B cell (primary cell): ENCODE measurements around the gene VAV2. TPM values are rescaled to one million over a fixed set of nuclear protein-coding genes. Genes with fewer than 3 reads are reported as not detected.

Source experiments
- ATAC-seq: fragments of 200-7000 bp; cut with Tn5 transposase; one replicate; pipeline ENCODE4 v1.10.0; 2021; ENCODE audit warnings: low read depth, mild to moderate bottlenecking, moderate number of reproducible peaks, moderate library complexity
- CTCF ChIA-PET: fragments of 350-600 bp; sonication (Branson Sonifier 250); formaldehyde crosslinking; loops from one replicate; lab custom pipeline; 2021; ENCODE audit warnings: antibody characterized with exemption, inconsistent platforms; lab: Charles Lee
- POLR2A ChIA-PET: fragments of 350-600 bp; sonication (Branson Sonifier 250); formaldehyde crosslinking; loops from one replicate; lab custom pipeline; 2021; ENCODE audit warnings: antibody characterized with exemption; lab: Charles Lee
- DNase-seq: peaks from one replicate; pipeline ENCODE4 v3.0.0; 2013
- H2AFZ ChIP-seq: 2 replicates; pipeline ENCODE4 v1.6.1; 2012; ENCODE audit warnings: mild to moderate bottlenecking, low read depth, low read length; ENCODE audit not compliant: insufficient read depth, poor library complexity, severe bottlenecking
- H3K27ac ChIP-seq, 2 donors: 1 replicate in 1 of 2; 2 replicates in 1 of 2; pipeline ENCODE4 v1.5.1; 2012 to 2013; ENCODE audit warnings: low read length in 2 of 2, mild to moderate bottlenecking in 2 of 2, moderate library complexity in 1 of 2
- H3K27me3 ChIP-seq, 4 experiments: fragments of 200-600 bp in 1 of 4; sonication (generic) in 1 of 4; replicated peaks in 1 of 4; 1 replicate in 2 of 4; 2 replicates in 2 of 4; pipeline versions ENCODE4 v1.6.1 to v1.7.0; 2013 to 2016; ENCODE audit warnings: low read length in 3 of 4, mild to moderate bottlenecking in 2 of 4, mixed read lengths in 1 of 4, moderate library complexity in 1 of 4; ENCODE audit not compliant: insufficient read depth in 4 of 4, control insufficient read depth in 3 of 4; ENCODE audit errors: control extremely low read depth in 1 of 4
- H3K36me3 ChIP-seq, 2 experiments: replicated peaks in 1 of 2; 1 replicate in 1 of 2; 2 replicates in 1 of 2; pipeline versions ENCODE4 v1.6.1 to v1.7.1; 2013; ENCODE audit warnings: low read length in 1 of 2; ENCODE audit not compliant: insufficient read depth in 2 of 2, control insufficient read depth in 1 of 2; ENCODE audit errors: control extremely low read depth in 1 of 2, extremely low read depth in 1 of 2
- H3K4me1 ChIP-seq, 2 donors: fragments of 200-600 bp in 1 of 2; sonication (generic) in 1 of 2; 1 replicate in 1 of 2; 2 replicates in 1 of 2; pipeline versions ENCODE4 v1.5.1 to v1.6.1; 2013 to 2017; ENCODE audit warnings: low read length in 2 of 2; ENCODE audit not compliant: control insufficient read depth in 2 of 2, insufficient read depth in 2 of 2
- H3K4me2 ChIP-seq: replicated peaks from 2 replicates; pipeline ENCODE3; 2012; ENCODE audit warnings: mild to moderate bottlenecking, low read depth, low read length; ENCODE audit not compliant: poor library complexity, severe bottlenecking
- H3K4me3 ChIP-seq, 5 experiments: fragments of 200-600 bp in 1 of 5; sonication (generic) in 1 of 5; 1 replicate in 3 of 5; 2 replicates in 2 of 5; pipeline versions ENCODE4 v1.5.1 to v1.7.0; 2011 to 2016; ENCODE audit warnings: low read length in 4 of 5, mild to moderate bottlenecking in 4 of 5, low read depth in 2 of 5, control low read depth in 1 of 5, moderate library complexity in 1 of 5; ENCODE audit not compliant: insufficient read depth in 1 of 5; ENCODE audit errors: control extremely low read depth in 1 of 5, extremely low read depth in 1 of 5
- H3K79me2 ChIP-seq: fragments of 200-600 bp; sonication (generic); one replicate; pipeline ENCODE4 v1.6.0; 2016; ENCODE audit warnings: low read length; ENCODE audit not compliant: control insufficient read depth, insufficient read depth
- H3K9ac ChIP-seq: fragments of 200-600 bp; sonication (generic); 2 replicates; pipeline ENCODE4 v1.6.1; 2017; ENCODE audit warnings: mild to moderate bottlenecking, low read length, moderate library complexity
- H3K9me3 ChIP-seq, 3 donors: one replicate each; pipeline versions ENCODE4 v1.6.1 to v1.7.1; 2013; ENCODE audit warnings: low read length in 2 of 3; ENCODE audit not compliant: control insufficient read depth in 2 of 3, insufficient read depth in 1 of 3; ENCODE audit errors: control extremely low read depth in 1 of 3
- H4K20me1 ChIP-seq: 2 replicates; pipeline ENCODE4 v1.6.0; 2012; ENCODE audit warnings: mild to moderate bottlenecking, low read length; ENCODE audit not compliant: insufficient read depth, control insufficient read depth, poor library complexity, severe bottlenecking
- H3K27ac Mint-ChIP-seq: one replicate; pipeline ENCODE4 v1.8.0; 2021; ENCODE audit warnings: mixed read lengths
- H3K27me3 Mint-ChIP-seq: one replicate; pipeline ENCODE4 v1.8.0; 2021; ENCODE audit warnings: mixed read lengths
- H3K4me1 Mint-ChIP-seq: one replicate; pipeline ENCODE4 v1.8.0; 2021; ENCODE audit warnings: mixed read lengths
- H3K4me3 Mint-ChIP-seq: one replicate; pipeline ENCODE4 v1.8.0; 2021; ENCODE audit warnings: mixed read lengths
- H3K9me3 Mint-ChIP-seq: one replicate; pipeline ENCODE4 v1.8.0; 2022; ENCODE audit warnings: mixed read lengths; ENCODE audit not compliant: insufficient read depth
- EZH2 ChIP-seq: IDR thresholded peaks from 2 replicates; pipeline ENCODE4 v1.6.1; 2012; ENCODE audit warnings: borderline replicate concordance, low read depth, mild to moderate bottlenecking, moderate library complexity, low read length; ENCODE audit not compliant: insufficient read depth, poor library complexity, severe bottlenecking
- WGBS: methylation state at CpG from one replicate; pipeline ENCODE4 v1.1.5; 2013; ENCODE audit warnings: missing lambda C conversion rate; ENCODE audit not compliant: insufficient coverage; 5-methylcytosine and 5-hydroxymethylcytosine counted together
- intact Hi-C: fragments of 100-400 bp; cut with micrococcal nuclease; formaldehyde crosslinking; loops from one replicate; pipeline ENCODE4 v1.10.0; 2022
- polyA plus RNA-seq: library from polyadenylated mRNA; depleted of rRNA; stranded (reverse); fragments of >200 nt; gene quantifications from 2 replicates; pipeline ENCODE4 v1.2.3, GENCODE V29; 2012
- total RNA-seq, 2 donors: library from RNA; stranded (reverse); fragments of 120-200 nt in 1 of 2; gene quantifications; 1 replicate in 1 of 2; 2 replicates in 1 of 2; pipeline versions ENCODE4 v1.2.3 to v1.2.4, GENCODE V29; 2013 to 2022
- TF ChIP-seq, protein P1 (sequence below): fragments of 200-600 bp; IDR thresholded peaks from one replicate; pipeline ENCODE4 v1.8.0; 2022; ENCODE audit warnings: antibody characterized with exemption, mild to moderate bottlenecking

Gene VAV2
- total and polyA plus RNA-seq, 2 donors (not counting 1 experiment from before 2014, with no cell fraction given), result 34.4 to 128 TPM

DNA sequence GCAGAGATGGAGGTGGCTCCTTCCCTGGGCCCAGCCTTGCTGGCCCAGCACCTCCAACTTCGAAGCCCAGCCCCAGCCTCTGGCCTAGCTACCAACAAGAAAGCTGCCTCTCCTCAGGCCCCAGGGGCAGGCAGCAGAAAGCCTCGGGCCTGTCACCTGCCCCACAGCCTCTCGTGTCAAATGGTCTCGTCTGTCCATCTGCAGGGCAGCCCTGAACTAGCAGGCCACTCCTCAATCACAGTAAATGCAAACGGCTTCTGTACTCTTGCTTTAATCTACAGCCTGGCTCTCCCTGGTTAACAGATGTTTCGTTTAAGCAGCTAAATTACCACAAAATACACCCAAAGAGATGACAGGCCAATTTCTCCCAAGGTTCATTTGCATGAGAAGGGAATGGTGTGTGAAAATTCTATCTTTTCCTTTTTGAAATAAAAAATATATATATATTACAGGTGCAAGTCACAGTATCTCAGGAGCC lies 21.5 kb downstream of the VAV2 start:
- intact Hi-C loops, result no loop called here

More for the DNA sequence above, 21.5 kb downstream of the VAV2 start:
- H3K4me3 ChIP-seq, result no peak overlapping the region
- no peaks in the 10 kb centered on the region for H3K27me3 ChIP-seq
- H3K9ac ChIP-seq, result no peak overlapping the region
- Mint-ChIP-seq H3K9me3 (no peaks in the 10 kb centered on the region), H3K4me1 (peaks cover 92% of the 10 kb centered on the region), H3K27me3 (no peaks in the 10 kb centered on the region), H3K4me3 (no peak overlapping the region), H3K27ac (peak overlapping the region; percentile 75)
- 89% methylated on average over 4 of the region's 6 CpGs for WGBS
- H4K20me1 ChIP-seq, result peaks cover 97% of the 10 kb centered on the region
- ATAC-seq, result no peak
- peak overlapping the region in 1 of 2 donors; percentile 57 for H3K27ac ChIP-seq
- ChIA-PET POLR2A (interaction anchor here (1.2 kb wide), 1 partner anchor 14 kb away, joined by 6 read pairs; no protein-coding TSS in a partner anchor), CTCF (interaction anchor here (1.7 kb wide), 1 partner anchor 23 kb away, joined by 5 read pairs; no protein-coding TSS in a partner anchor)
- peaks cover 79 to 82% of the 10 kb centered on the region in 2 donors for H3K4me1 ChIP-seq
- peak overlapping the region; percentile 66 for H3K4me2 ChIP-seq
- peaks cover 0 to 8% (median 0%) of the 10 kb centered on the region in 3 donors for H3K9me3 ChIP-seq
- DNase-seq, result no peak
- TF ChIP-seq, protein P1, sequence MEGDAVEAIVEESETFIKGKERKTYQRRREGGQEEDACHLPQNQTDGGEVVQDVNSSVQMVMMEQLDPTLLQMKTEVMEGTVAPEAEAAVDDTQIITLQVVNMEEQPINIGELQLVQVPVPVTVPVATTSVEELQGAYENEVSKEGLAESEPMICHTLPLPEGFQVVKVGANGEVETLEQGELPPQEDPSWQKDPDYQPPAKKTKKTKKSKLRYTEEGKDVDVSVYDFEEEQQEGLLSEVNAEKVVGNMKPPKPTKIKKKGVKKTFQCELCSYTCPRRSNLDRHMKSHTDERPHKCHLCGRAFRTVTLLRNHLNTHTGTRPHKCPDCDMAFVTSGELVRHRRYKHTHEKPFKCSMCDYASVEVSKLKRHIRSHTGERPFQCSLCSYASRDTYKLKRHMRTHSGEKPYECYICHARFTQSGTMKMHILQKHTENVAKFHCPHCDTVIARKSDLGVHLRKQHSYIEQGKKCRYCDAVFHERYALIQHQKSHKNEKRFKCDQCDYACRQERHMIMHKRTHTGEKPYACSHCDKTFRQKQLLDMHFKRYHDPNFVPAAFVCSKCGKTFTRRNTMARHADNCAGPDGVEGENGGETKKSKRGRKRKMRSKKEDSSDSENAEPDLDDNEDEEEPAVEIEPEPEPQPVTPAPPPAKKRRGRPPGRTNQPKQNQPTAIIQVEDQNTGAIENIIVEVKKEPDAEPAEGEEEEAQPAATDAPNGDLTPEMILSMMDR, result no peak
- TF ChIP-seq EZH2, result no peak
- H3K79me2 ChIP-seq, result peaks cover 99% of the 10 kb centered on the region
- no peak overlapping the region for H2AFZ ChIP-seq
- H3K36me3 ChIP-seq, result no peaks in the 10 kb centered on the region
